Loucy (cell line): Measurements from ENCODE around the gene SLC7A1.

Experiments
- H2AFZ ChIP-seq: fragments of 200-600 bp; sonication (generic); 2 replicates; pipeline ENCODE4 v1.6.0; 2016; ENCODE audit warnings: antibody characterized with exemption, mild to moderate bottlenecking, low read length, moderate library complexity
- H3F3A ChIP-seq: fragments of 200-600 bp; 2 replicates; pipeline ENCODE4 v1.6.0; 2016; ENCODE audit warnings: antibody characterized with exemption, low read depth, mild to moderate bottlenecking
- H3K27me3 ChIP-seq: fragments of 200-600 bp; sonication (generic); 2 replicates; pipeline ENCODE4 v1.6.1; 2014; ENCODE audit warnings: low read length, mild to moderate bottlenecking; ENCODE audit not compliant: insufficient read depth, poor library complexity, severe bottlenecking
- H3K36me3 ChIP-seq: fragments of 200-600 bp; sonication (generic); 2 replicates; pipeline ENCODE4 v1.6.1; 2016; ENCODE audit warnings: low read length; ENCODE audit not compliant: insufficient read depth
- H3K4me1 ChIP-seq: fragments of 200-600 bp; sonication (generic); 2 replicates; pipeline ENCODE4 v1.5.1; 2014; ENCODE audit warnings: low read length, mild to moderate bottlenecking; ENCODE audit not compliant: insufficient read depth, poor library complexity, severe bottlenecking
- H3K4me2 ChIP-seq: fragments of 200-600 bp; sonication (generic); 2 replicates; pipeline ENCODE4 v1.6.0; 2014; ENCODE audit warnings: antibody characterized with exemption, low read length, low read depth, mild to moderate bottlenecking; ENCODE audit not compliant: poor library complexity, severe bottlenecking
- H3K4me3 ChIP-seq: fragments of 200-600 bp; sonication (generic); 2 replicates; pipeline ENCODE4 v1.5.1; 2014; ENCODE audit warnings: low read length, mild to moderate bottlenecking, mixed read lengths; ENCODE audit not compliant: poor library complexity, severe bottlenecking
- H3K79me2 ChIP-seq: fragments of 200-600 bp; sonication (generic); 2 replicates; pipeline ENCODE4 v1.6.1; 2014; ENCODE audit warnings: low read length; ENCODE audit not compliant: insufficient read depth
- H3K9ac ChIP-seq: fragments of 200-600 bp; sonication (generic); 2 replicates; pipeline ENCODE4 v1.6.0; 2014; ENCODE audit warnings: mild to moderate bottlenecking, low read depth, low read length, moderate library complexity; ENCODE audit not compliant: poor library complexity, severe bottlenecking
- H3K9me2 ChIP-seq: fragments of 200-600 bp; sonication (generic); replicated peaks from 2 replicates; pipeline ENCODE4 v1.6.1; 2016; ENCODE audit warnings: low read depth, low read length, mixed read lengths
- H3K9me3 ChIP-seq: fragments of 200-600 bp; sonication (generic); 2 replicates; pipeline ENCODE4 v1.6.1; 2014; ENCODE audit warnings: mild to moderate bottlenecking, antibody characterized with exemption, low read length, low read depth; ENCODE audit not compliant: insufficient read depth
- H4K20me1 ChIP-seq: fragments of 200-600 bp; sonication (generic); 2 replicates; pipeline ENCODE4 v1.6.0; 2014; ENCODE audit warnings: antibody characterized with exemption, low read length, mild to moderate bottlenecking; ENCODE audit not compliant: insufficient read depth, poor library complexity, severe bottlenecking
- CTCF ChIP-seq: fragments of 200-600 bp; sonication (generic); conservative IDR thresholded peaks from 2 replicates; pipeline ENCODE4 v1.5.1; 2014; ENCODE audit warnings: mild to moderate bottlenecking, antibody characterized with exemption, low read length
- EZH2phosphoT487 ChIP-seq: fragments of 200-600 bp; IDR thresholded peaks from 2 replicates; pipeline ENCODE4 v1.6.1; 2018; ENCODE audit warnings: antibody characterized with exemption, mild to moderate bottlenecking, moderate library complexity, borderline replicate concordance

Gene SLC7A1

GRCh38 chr13:29537736-29538651, 57.5 kb downstream of the SLC7A1 start:
- H4K20me1 ChIP-seq, result peaks cover 30% of the 10 kb centered on the region
- H3K27me3 ChIP-seq, result no peaks in the 10 kb centered on the region
- no peaks in the 10 kb centered on the region for H3K4me1 ChIP-seq
- no peaks in the 10 kb centered on the region for H3K9me2 ChIP-seq
- no peak overlapping the region for H2AFZ ChIP-seq
- TF ChIP-seq EZH2phosphoT487 (no peak), CTCF (no peak)
- no peaks in the 10 kb centered on the region for H3K9me3 ChIP-seq
- peaks cover 63% of the 10 kb centered on the region for H3K36me3 ChIP-seq
- H3K9ac ChIP-seq, result no peak overlapping the region
- H3K79me2 ChIP-seq, result peaks cover 49% of the 10 kb centered on the region
- H3F3A ChIP-seq, result no peaks in the 10 kb centered on the region
- H3K4me3 ChIP-seq, result no peak overlapping the region
- H3K4me2 ChIP-seq, result no peak overlapping the region

- Histone ChIP-seq H2AFZ (no peak overlapping the region), H3K4me3 (no peak overlapping the region), H3F3A (no peaks in the 10 kb centered on the region), H4K20me1 (peaks cover 25% of the 10 kb centered on the region), H3K27me3 (no peaks in the 10 kb centered on the region), H3K4me1 (no peaks in the 10 kb centered on the region), H3K9me3 (no peaks in the 10 kb centered on the region), H3K9ac (no peak overlapping the region), H3K79me2 (peaks cover 42% of the 10 kb centered on the region), H3K36me3 (peaks cover 75% of the 10 kb centered on the region), H3K4me2 (no peak overlapping the region), H3K9me2 (no peaks in the 10 kb centered on the region)
- TF ChIP-seq CTCF (no peak), EZH2phosphoT487 (no peak)
These were observed 58.6 kb downstream of the SLC7A1 start for GRCh38 chr13:29536853-29537252.

- Histone ChIP-seq H3K79me2 (peaks cover 36% of the 10 kb centered on the region), H2AFZ (no peak overlapping the region), H3K4me3 (no peak overlapping the region), H3K36me3 (peaks cover 82% of the 10 kb centered on the region), H4K20me1 (peaks cover 17% of the 10 kb centered on the region), H3K9me2 (no peaks in the 10 kb centered on the region), H3K4me2 (no peak overlapping the region), H3K27me3 (no peaks in the 10 kb centered on the region), H3K9me3 (no peaks in the 10 kb centered on the region), H3K9ac (no peak overlapping the region), H3K4me1 (no peaks in the 10 kb centered on the region), H3F3A (no peaks in the 10 kb centered on the region)
- TF ChIP-seq CTCF, result no peak
- TF ChIP-seq EZH2phosphoT487, result no peak
These were observed 59.5 kb downstream of the SLC7A1 start for GRCh38 chr13:29535663-29536655.
